ENCODE data around the gene SHE. TPM values are rescaled to one million over a fixed set of nuclear protein-coding genes. Genes with fewer than 3 reads are reported as not detected.

The SHE gene
- polyA plus RNA-seq, 1 experiment, result not detected

DNA sequence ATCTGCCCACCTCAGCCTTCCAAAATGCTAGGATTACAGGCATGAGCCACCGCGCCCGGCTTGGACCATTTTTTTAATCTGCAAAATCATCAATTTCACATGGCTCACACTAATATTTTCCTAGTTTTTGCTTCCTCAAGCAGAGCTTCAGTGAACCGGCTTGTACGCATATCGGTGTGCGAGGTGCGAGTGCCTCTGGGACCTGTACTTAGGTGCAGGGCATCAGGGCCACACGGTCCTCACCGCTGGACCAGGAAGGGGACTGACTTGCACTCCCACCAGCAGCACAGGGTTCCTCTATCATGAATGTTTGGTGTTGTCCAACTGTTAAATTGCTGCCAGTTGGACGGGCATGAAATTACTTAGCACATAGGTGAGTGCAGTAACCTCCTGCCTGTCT lies 15.4 kb upstream of the SHE start:
- TF ChIP-seq, protein P1, sequence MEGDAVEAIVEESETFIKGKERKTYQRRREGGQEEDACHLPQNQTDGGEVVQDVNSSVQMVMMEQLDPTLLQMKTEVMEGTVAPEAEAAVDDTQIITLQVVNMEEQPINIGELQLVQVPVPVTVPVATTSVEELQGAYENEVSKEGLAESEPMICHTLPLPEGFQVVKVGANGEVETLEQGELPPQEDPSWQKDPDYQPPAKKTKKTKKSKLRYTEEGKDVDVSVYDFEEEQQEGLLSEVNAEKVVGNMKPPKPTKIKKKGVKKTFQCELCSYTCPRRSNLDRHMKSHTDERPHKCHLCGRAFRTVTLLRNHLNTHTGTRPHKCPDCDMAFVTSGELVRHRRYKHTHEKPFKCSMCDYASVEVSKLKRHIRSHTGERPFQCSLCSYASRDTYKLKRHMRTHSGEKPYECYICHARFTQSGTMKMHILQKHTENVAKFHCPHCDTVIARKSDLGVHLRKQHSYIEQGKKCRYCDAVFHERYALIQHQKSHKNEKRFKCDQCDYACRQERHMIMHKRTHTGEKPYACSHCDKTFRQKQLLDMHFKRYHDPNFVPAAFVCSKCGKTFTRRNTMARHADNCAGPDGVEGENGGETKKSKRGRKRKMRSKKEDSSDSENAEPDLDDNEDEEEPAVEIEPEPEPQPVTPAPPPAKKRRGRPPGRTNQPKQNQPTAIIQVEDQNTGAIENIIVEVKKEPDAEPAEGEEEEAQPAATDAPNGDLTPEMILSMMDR (IDR thresholded peaks at IDR 0.05; ENCODE audit: low read depth, low read length), result no peak
- Histone ChIP-seq H3K4me3 (ENCODE audit: low read depth, low read length) (no peak overlapping the region), H3K27me3 (ENCODE audit: control insufficient read depth, insufficient read depth, low read length) (peaks cover 65% of the 10 kb centered on the region), H3K9me3 (ENCODE audit: control insufficient read depth, insufficient read depth, low read length) (no peaks in the 10 kb centered on the region), H3K27ac (ENCODE audit: low read depth, low read length) (no peak overlapping the region)
- POLR2A ChIA-PET, result no interaction called here
- CTCF ChIA-PET, result interaction anchor here (0.7 kb wide), 1 partner anchor 29 kb away, joined by 5 read pairs; no protein-coding TSS in a partner anchor
- no peak for DNase-seq (ENCODE audit: low read depth, low spot score)

DNA sequence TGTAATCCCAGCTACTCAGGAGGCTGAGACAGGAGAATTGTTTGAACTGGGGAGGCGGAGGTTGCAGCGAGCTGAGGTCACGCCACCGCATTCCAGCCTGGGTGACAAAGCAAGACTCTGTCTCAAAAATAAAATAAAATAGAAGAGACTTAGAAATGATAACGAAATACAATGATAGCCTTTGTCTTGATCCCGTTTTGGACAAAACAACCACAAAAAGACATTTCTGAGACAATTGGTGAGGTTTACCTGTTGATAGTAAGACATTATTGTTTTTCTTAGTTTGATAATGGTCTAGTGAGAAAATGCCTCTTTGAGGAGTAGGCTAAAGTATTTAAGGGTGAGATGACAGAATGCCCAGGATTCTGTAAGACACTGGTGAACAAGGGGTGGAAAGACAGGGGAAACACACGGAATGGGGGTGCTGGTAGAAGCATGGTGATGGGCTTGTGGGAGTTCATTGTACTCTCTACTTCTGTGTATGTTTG lies 11.9 kb upstream of the SHE start:
- Histone ChIP-seq H3K9me3 (ENCODE audit: control insufficient read depth, insufficient read depth, low read length) (no peaks in the 10 kb centered on the region), H3K27ac (ENCODE audit: low read depth, low read length) (no peak overlapping the region), H3K27me3 (ENCODE audit: control insufficient read depth, insufficient read depth, low read length) (peaks cover 44% of the 10 kb centered on the region), H3K4me3 (ENCODE audit: low read depth, low read length) (no peak overlapping the region)
- DNase-seq (ENCODE audit: low read depth, low spot score), result no peak
- POLR2A ChIA-PET, result no interaction called here
- TF ChIP-seq, protein P1 (IDR thresholded peaks at IDR 0.05; ENCODE audit: low read depth, low read length), result no peak
- CTCF ChIA-PET, result no interaction called here

DNA sequence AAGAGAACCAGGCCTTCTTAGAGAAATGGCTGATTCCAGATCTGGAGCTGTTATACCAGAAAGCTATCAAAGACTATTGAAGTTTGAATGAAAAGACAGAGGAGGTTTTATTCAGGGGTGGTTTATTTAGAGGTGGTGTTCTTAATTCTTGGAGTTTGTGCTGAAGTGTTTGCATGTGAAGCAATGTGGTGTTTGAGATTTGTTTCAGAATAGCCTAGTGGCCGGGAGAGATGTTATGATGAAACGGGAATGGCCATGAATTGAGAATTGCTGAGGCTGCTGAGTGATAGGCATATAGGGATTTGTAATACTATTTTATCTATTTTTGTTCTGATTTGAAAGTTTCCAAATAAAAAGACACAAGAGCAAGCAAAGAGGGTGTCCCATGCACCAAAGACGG lies 10.5 kb upstream of the SHE start:
- DNase-seq (ENCODE audit: low read depth, low spot score), result no peak
- H3K9me3 ChIP-seq (ENCODE audit: control insufficient read depth, insufficient read depth, low read length), result no peaks in the 10 kb centered on the region
- H3K27me3 ChIP-seq (ENCODE audit: control insufficient read depth, insufficient read depth, low read length), result peaks cover 47% of the 10 kb centered on the region
- ChIA-PET CTCF (no interaction called here), POLR2A (no interaction called here)
- TF ChIP-seq, protein P1 (IDR thresholded peaks at IDR 0.05; ENCODE audit: low read depth, low read length), result no peak
- H3K4me3 ChIP-seq (ENCODE audit: low read depth, low read length), result no peak overlapping the region
- no peak overlapping the region for H3K27ac ChIP-seq (ENCODE audit: low read depth, low read length)

DNA sequence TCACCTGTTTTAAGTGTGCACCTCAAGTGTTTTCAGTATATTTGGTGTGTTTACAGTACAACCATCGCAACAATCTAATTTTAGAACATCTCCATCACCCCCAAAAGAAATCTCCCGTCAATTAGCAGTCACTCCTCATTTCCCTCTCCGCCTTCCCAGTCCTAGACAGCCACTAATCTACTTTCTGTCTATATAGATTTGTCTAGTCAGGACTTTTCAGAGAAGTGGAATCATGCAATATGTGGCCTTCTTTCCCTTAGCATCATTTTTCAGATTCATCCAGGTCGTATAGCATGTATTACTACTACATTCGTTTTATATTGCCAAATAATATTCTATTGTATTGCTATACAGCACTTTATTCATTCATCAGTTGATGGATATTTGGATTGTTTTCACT lies 1.7 kb upstream of the SHE start:
- POLR2A ChIA-PET, result no interaction called here
- H3K27me3 ChIP-seq (ENCODE audit: control insufficient read depth, insufficient read depth, low read length), result peaks cover 73% of the 10 kb centered on the region
- H3K4me3 ChIP-seq (ENCODE audit: low read depth, low read length), result no peak overlapping the region
- DNase-seq (ENCODE audit: low read depth, low spot score), result no peak
- H3K9me3 ChIP-seq (ENCODE audit: control insufficient read depth, insufficient read depth, low read length), result peaks cover 13% of the 10 kb centered on the region
- TF ChIP-seq, protein P1 (IDR thresholded peaks at IDR 0.05; ENCODE audit: low read depth, low read length), result no peak
- no peak overlapping the region for H3K27ac ChIP-seq (ENCODE audit: low read depth, low read length)
- CTCF ChIA-PET, result no interaction called here

DNA sequence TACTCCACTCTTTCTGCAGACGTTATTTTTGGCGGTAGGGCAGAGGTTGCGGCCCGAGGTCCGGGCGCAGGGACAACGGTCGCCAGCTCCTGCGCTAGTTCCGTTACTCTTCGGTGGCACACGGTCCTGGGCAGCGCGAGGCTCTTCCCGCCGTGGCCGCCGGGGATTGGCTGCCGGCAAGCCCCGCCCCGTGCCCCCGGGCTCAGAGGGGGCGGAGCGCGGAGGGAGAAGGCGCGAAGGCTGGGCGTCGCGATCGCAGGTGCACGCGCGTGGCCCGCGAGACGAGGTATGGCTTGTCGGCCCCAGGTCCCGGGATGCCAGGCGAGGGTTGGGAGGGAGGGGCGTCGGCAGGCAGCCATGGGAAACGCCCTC lies 518 bp upstream of the SHE start:
- TF ChIP-seq, protein P1 (IDR thresholded peaks at IDR 0.05; ENCODE audit: low read depth, low read length), result no peak
- no peak overlapping the region for H3K4me3 ChIP-seq (ENCODE audit: low read depth, low read length)
- CTCF ChIA-PET, result no interaction called here

More for the DNA sequence above, 518 bp upstream of the SHE start:
- no peak overlapping the region for H3K27ac ChIP-seq (ENCODE audit: low read depth, low read length)
- peaks cover 13% of the 10 kb centered on the region for H3K9me3 ChIP-seq (ENCODE audit: control insufficient read depth, insufficient read depth, low read length)
- POLR2A ChIA-PET, result no interaction called here
- no peak for DNase-seq (ENCODE audit: low read depth, low spot score)
- peaks cover 70% of the 10 kb centered on the region for H3K27me3 ChIP-seq (ENCODE audit: control insufficient read depth, insufficient read depth, low read length)

Data from AG04450 (cell line).